GM10266 (cell line): ENCODE measurements around the gene GPRIN2.

Experiments
- DNase-seq: peaks from one replicate; pipeline ENCODE4 v3.0.0; 2012; ENCODE audit errors: extremely low spot score
- TF ChIP-seq, protein P1 (sequence below): IDR thresholded peaks from 2 replicates; pipeline ENCODE4 v1.5.1; 2012; ENCODE audit warnings: mild to moderate bottlenecking, low read depth; ENCODE audit not compliant: control insufficient read depth, insufficient read depth; ENCODE audit errors: missing control alignments

GPRIN2 gene

DNA sequence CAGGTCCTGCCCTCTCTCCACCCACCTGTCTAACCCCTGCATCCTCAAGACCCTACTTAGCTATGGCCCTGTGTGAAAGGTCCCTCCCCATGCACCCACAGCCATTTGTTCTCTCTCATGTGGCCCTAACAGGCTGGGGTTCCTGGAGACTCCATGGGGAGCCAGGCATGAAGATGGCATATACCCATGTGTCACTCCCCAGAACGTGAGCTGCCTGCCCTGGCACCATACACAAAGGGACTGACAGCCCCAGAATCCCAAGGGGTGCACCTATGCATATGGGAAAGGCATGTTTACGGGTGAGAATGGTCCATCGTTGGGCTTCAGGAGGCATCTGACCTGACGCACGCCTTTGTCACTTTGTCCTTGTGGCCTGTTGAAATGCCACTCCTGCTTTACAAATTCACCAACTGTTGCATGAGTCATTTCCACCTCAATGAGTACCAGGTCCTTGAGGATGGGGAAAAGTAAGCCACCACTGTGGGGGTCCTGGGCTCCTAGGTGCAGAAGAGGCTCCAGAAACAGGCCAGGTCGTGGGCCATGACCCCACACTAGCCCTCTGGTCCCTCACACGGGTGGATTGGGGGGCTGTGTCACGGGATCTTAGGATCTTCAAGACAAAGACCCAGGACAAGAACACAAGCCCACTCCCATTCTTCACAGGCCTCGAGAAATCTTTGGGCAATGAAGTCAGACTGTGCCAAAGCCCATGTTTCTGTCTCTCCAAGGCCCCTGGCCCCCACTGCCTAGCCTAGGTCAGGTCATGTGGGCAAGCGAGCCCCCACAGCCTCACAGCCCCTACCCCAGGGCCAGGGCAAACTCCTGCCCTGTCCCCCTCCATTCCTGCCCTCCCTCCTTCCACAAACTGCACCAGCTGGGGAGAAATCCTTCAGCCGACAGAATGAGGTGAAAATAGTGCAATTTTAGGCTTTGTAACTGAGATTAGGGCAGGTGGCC, 8.6 kb downstream of the GPRIN2 start:
- TF ChIP-seq, protein P1, sequence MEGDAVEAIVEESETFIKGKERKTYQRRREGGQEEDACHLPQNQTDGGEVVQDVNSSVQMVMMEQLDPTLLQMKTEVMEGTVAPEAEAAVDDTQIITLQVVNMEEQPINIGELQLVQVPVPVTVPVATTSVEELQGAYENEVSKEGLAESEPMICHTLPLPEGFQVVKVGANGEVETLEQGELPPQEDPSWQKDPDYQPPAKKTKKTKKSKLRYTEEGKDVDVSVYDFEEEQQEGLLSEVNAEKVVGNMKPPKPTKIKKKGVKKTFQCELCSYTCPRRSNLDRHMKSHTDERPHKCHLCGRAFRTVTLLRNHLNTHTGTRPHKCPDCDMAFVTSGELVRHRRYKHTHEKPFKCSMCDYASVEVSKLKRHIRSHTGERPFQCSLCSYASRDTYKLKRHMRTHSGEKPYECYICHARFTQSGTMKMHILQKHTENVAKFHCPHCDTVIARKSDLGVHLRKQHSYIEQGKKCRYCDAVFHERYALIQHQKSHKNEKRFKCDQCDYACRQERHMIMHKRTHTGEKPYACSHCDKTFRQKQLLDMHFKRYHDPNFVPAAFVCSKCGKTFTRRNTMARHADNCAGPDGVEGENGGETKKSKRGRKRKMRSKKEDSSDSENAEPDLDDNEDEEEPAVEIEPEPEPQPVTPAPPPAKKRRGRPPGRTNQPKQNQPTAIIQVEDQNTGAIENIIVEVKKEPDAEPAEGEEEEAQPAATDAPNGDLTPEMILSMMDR = no peak
- DNase-seq = no peak

DNA sequence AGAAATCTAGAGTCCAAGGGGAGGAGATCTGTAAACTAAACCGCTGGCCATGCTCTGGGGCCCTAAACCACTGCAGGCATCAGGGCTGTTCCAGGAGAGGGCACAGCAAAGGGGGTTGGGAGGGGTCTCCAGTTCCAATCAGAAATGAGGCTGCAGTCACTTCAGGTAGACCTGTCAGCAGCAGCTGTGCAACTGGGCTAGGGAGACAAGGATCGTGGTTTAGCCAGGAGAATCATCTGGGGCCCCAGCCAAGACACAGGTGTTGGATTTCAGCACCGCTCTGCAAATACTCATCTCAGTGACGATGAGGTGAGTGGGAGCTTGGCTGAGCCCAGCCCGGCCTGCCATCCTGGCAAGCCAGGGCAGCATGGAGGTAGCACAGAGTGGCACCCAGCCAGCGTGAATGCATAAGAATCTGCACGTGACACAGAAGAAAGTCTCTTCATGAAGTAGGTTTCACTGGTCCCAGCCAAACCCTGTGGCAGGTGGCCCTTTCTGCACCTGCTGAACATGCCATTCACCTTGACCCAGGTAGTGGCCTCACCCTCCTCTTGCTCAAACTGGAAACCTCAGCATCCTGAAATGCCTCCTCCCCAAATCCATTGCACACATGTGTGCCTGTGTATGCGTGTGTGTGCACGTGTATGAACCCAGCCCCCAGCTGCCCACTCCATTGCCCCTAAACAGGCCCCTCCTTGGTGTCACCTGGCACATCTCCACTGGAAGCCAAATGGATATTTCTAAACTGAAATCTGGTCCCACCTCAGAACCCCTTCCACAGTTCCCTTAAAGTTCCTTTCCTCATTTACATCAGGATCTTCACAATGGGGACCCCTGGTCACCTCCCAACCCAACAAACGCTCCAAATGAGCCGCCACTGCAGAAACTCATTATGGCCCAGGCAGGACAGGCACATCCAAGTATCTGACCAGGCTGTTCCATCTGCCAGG, 9.6 kb downstream of the GPRIN2 start:
- DNase-seq = peak; percentile 34
- TF ChIP-seq, protein P1 = no peak

DNA sequence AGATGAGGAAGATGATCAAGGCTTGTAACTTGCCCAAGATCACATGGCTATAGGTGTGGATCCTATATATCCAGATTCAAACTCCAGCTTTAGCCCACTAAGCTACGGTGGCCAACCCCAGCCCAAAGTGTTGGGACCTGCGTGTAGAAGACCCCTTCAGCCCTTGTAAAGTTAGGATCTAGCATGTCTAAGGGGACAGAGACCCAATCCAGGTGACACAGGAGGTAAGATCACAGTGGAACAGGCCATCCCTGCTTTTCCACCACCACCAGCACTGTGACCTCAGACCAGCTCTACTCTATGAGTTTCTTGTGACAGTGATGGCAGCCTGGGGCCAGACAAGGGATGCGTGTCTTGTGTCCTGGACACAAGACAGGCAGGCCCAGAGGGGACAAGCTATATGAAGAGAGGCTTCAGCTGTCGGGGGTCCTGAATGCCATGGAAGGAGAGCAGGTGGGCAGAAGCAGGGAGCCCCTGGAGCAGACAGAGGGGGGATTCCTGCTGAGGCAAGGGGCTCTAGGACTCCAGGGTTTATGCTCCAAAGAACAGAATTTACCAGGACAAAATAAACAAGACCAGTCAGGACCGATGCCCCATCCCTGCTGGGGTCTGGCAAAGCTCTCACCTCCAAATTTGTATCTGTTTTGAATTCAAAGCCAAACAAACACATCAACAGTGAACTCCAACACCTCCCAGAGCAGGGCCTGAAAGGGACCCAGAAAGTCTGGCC, 10.4 kb downstream of the GPRIN2 start:
- peak; percentile 56 for DNase-seq
- TF ChIP-seq, protein P1 = no peak

DNA sequence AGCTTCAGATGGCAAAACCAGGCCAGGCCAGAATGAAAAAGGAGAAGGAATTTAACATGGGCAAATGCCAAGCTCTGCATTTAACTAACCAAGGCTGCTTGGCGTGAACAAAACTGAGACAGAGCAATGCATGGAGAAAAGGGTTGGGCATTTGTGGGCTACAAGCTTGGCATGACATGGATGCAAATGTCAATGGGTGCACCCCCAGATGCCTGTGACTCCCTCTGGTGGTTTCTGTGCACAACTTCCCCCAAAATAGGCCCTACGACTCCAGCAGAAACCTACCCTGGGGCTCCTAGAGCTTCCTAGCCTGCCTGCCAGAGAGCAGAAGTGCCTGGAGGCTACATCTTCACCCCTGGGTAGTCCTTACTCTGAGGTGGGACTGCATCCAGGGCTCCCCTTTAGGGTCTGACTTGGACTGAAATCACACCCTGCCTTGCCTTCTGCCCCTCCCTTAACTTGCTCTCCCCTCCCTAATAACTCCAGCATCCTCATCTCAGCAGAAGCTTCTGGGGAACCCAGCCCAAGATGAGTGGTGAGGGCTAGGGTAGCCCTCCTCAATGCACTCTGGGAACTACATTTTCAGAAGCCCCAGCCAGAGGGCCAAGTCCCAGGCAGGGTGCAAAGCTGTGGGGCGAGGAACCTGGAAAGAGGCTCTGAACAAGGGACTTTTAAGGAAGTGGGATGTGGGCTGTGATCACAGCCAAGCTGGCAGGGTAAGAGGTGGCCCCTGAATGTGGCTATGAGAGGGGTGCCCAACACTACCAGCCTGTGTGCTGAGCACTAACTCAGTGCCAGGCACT, 11.3 kb downstream of the GPRIN2 start:
- DNase-seq = peak; percentile 69
- TF ChIP-seq, protein P1 = peak; percentile 27

DNA sequence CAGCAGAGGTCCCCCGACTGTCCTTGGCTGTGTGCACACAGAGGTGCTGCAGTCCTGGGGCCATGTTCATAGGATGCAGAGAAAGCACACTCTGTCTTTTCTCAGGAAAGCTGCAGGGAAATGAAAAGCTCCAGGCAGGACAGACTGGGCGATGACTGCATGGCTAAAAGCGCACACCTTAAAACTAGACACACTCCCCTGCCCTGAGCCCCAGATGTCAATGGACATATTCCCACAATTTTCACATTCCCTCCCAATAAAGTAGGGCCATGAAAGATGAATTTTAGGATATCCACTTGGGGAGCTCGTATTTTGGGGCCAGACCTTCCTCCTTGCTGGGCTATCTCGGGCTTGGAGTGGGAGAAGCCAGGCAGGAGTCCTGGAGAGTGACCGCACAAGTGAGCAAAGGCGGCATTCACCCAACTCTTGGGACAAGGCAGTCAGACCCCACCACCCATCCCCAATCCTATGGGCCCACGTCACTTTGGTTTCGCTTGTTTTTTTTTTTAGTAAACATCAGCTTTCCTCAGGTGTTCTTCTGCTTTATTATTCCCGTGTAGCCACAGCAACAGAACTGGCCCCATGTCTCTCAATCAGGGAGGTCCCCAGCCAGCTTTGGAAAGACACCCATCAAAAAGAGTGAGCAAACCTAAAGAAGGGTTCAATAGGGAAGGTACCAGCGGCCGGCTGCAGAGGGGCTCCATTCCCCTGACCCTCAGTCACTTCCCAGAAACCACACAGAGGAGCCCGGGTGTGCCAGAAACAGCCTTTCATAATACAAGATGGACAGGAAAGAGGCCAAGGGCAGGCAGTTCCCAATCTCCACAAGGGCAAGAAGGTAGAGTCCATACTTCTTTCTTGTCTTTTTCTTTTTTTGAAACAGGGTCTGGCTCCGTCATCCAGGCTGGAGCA, 12.7 kb downstream of the GPRIN2 start:
- TF ChIP-seq, protein P1 = no peak
- DNase-seq = peak; percentile 35
